Forelimb muscle (tissue), 1 donor: ENCODE data around the gene SORBS2. TPM values are rescaled to one million over a fixed set of nuclear protein-coding genes. Genes with fewer than 3 reads are reported as not detected.

ENCODE experiments used
- DNase-seq: peaks from one replicate; pipeline ENCODE4 v3.0.0-alpha.2; 2013; ENCODE audit warnings: low read depth
- polyA plus RNA-seq: library from polyadenylated mRNA; unstranded; fragments of 120-200 nt; gene quantifications from one replicate; pipeline ENCODE4 v1.2.1, GENCODE V29; 2013; ENCODE audit not compliant: insufficient read length

Gene SORBS2
- polyA plus RNA-seq, 1 donor, result 21.3 TPM

GRCh38 chr4:185800266-185800945 lies 11.6 kb downstream of the SORBS2 start:
- DNase-seq, result no peak

GRCh38 chr4:185799442-185799841 lies 12.6 kb downstream of the SORBS2 start:
- DNase-seq, result no peak

- DNase-seq, result no peak
Measured at GRCh38 chr4:185797596-185798338, 14.2 kb downstream of the SORBS2 start.

GRCh38 chr4:185797018-185797417 lies 15.0 kb downstream of the SORBS2 start:
- no peak for DNase-seq

- no peak for DNase-seq
Measured at GRCh38 chr4:185796176-185796575, 15.8 kb downstream of the SORBS2 start.

GRCh38 chr4:185794637-185795036 lies 17.4 kb downstream of the SORBS2 start:
- DNase-seq, result no peak

GRCh38 chr4:185793716-185794115 lies 18.3 kb downstream of the SORBS2 start:
- no peak for DNase-seq

GRCh38 chr4:185793116-185793485 lies 18.9 kb downstream of the SORBS2 start:
- DNase-seq, result no peak

- no peak for DNase-seq
Measured at GRCh38 chr4:185792384-185793115, 19.4 kb downstream of the SORBS2 start.

- no peak for DNase-seq
Measured at GRCh38 chr4:185787926-185788679, 23.9 kb downstream of the SORBS2 start.

GRCh38 chr4:185786422-185786821 lies 25.6 kb downstream of the SORBS2 start:
- no peak for DNase-seq

GRCh38 chr4:185783574-185783973 lies 28.4 kb downstream of the SORBS2 start:
- DNase-seq, result no peak

GRCh38 chr4:185782523-185782922 lies 29.5 kb downstream of the SORBS2 start:
- no peak for DNase-seq

- DNase-seq, result no peak
Measured at GRCh38 chr4:185781555-185782215, 30.3 kb downstream of the SORBS2 start.

GRCh38 chr4:185780472-185780871 lies 31.5 kb downstream of the SORBS2 start:
- DNase-seq, result no peak

GRCh38 chr4:185779517-185779916 lies 32.5 kb downstream of the SORBS2 start:
- no peak for DNase-seq

GRCh38 chr4:185778307-185778706 lies 33.7 kb downstream of the SORBS2 start:
- DNase-seq, result no peak

- no peak for DNase-seq
Measured at GRCh38 chr4:185775792-185776555, 36.0 kb downstream of the SORBS2 start.

GRCh38 chr4:185774845-185775680 lies 36.9 kb downstream of the SORBS2 start:
- no peak for DNase-seq
